GM23248 (cell line): Measurements from ENCODE around the gene KIF22. TPM values are rescaled to one million over a fixed set of nuclear protein-coding genes. Genes with fewer than 3 reads are reported as not detected.
A peak's percentile ranks its signal among the peaks of the same experiment; 100 is the strongest.
"Not testable (repeated sequence)": the region's sequence is repeated elsewhere in the genome, so short reads cannot be mapped to it uniquely, and the experiment has no call there.

Experiments used
- DNase-seq: peaks from one replicate; pipeline ENCODE4 v3.0.0-alpha.2; 2015
- H2AFZ ChIP-seq: fragments of 200-600 bp; sonication (generic); 2 replicates; pipeline ENCODE4 v1.6.1; 2016; ENCODE audit warnings: antibody characterized with exemption
- H3F3A ChIP-seq: fragments of 200-600 bp; sonication (generic); 2 replicates; pipeline ENCODE4 v1.6.1; 2016; ENCODE audit warnings: mild to moderate bottlenecking, antibody characterized with exemption, mixed run types; ENCODE audit not compliant: insufficient read depth
- H3K27ac ChIP-seq: fragments of 200-600 bp; sonication (generic); 2 replicates; pipeline ENCODE4 v1.5.1; 2016; ENCODE audit warnings: mild to moderate bottlenecking
- H3K27me3 ChIP-seq: fragments of 200-600 bp; sonication (generic); replicated peaks from 2 replicates; pipeline ENCODE4 v1.6.1; 2016; ENCODE audit warnings: mild to moderate bottlenecking; ENCODE audit not compliant: insufficient read depth
- H3K36me3 ChIP-seq: fragments of 200-600 bp; sonication (generic); 2 replicates; pipeline ENCODE4 v1.6.1; 2016; ENCODE audit warnings: low read depth, mild to moderate bottlenecking
- H3K4me1 ChIP-seq: fragments of 200-600 bp; sonication (generic); 2 replicates; pipeline ENCODE4 v1.6.1; 2016; ENCODE audit warnings: mild to moderate bottlenecking; ENCODE audit not compliant: insufficient read depth
- H3K4me2 ChIP-seq: fragments of 200-600 bp; sonication (generic); one replicate; pipeline ENCODE4 v1.6.1; 2016; ENCODE audit warnings: mild to moderate bottlenecking; ENCODE audit not compliant: unreplicated experiment
- H3K4me3 ChIP-seq: fragments of 200-600 bp; sonication (generic); 2 replicates; pipeline ENCODE4 v1.5.1; 2016; ENCODE audit warnings: mild to moderate bottlenecking
- H3K79me2 ChIP-seq: fragments of 200-600 bp; sonication (generic); 2 replicates; pipeline ENCODE4 v1.6.1; 2016; ENCODE audit warnings: mild to moderate bottlenecking; ENCODE audit not compliant: insufficient read depth
- H3K9ac ChIP-seq: fragments of 200-600 bp; sonication (generic); 2 replicates; pipeline ENCODE4 v1.6.1; 2016; ENCODE audit warnings: mild to moderate bottlenecking
- H3K9me2 ChIP-seq: fragments of 200-600 bp; sonication (generic); 2 replicates; pipeline ENCODE4 v1.6.1; 2016; ENCODE audit warnings: mixed run types, mild to moderate bottlenecking, moderate library complexity; ENCODE audit not compliant: insufficient read depth
- H3K9me3 ChIP-seq: fragments of 200-600 bp; sonication (generic); one replicate; pipeline ENCODE4 v1.6.1; 2017; ENCODE audit warnings: low read depth
- H4K20me1 ChIP-seq: fragments of 200-600 bp; sonication (generic); 2 replicates; pipeline ENCODE4 v1.6.0; 2016; ENCODE audit not compliant: insufficient read depth
- EZH2 ChIP-seq: fragments of 200-600 bp; sonication (generic); IDR thresholded peaks from 2 replicates; pipeline ENCODE4 v1.6.1; 2018; ENCODE audit warnings: antibody characterized with exemption, mild to moderate bottlenecking; ENCODE audit not compliant: insufficient read depth, poor library complexity, severe bottlenecking
- EZH2phosphoT487 ChIP-seq: fragments of 200-600 bp; sonication (generic); IDR thresholded peaks from 2 replicates; pipeline ENCODE4 v1.6.1; 2018; ENCODE audit warnings: antibody characterized with exemption, moderate library complexity, mild to moderate bottlenecking, low read depth; ENCODE audit not compliant: insufficient read depth
- WGBS, 2 experiments: methylation state at CpG; one replicate each; pipeline ENCODE4 v1.1.6; 2015 to 2017; ENCODE audit warnings: low lambda C conversion rate in 2 of 2, low coverage in 1 of 2; ENCODE audit errors: missing lambda C conversion rate in 2 of 2; 5-methylcytosine and 5-hydroxymethylcytosine counted together
- in situ Hi-C: fragments of 300-500 bp; cut with MboI; formaldehyde crosslinking; loops from 2 replicates; pipeline ENCODE4 v1.15.0; 2020
- polyA plus RNA-seq: library from polyadenylated mRNA; unstranded; fragments of >200 nt; fragmentation: Nextera tagmentation; extraction: Ambion mirVana; gene quantifications from 2 replicates; pipeline ENCODE4 v1.2.1, GENCODE V29; 2016
- total RNA-seq: library from RNA; depleted of rRNA; stranded (reverse); fragments of >200 nt; shearing (Covaris generic); gene quantifications from 2 replicates; pipeline ENCODE4 v1.2.3, GENCODE V29; 2014

The KIF22 gene
- total and polyA plus RNA-seq, 2 experiments from 2014 or later = 28.7 to 39.5 TPM

GRCh38 chr16:29775742-29776408 lies 14.7 kb upstream of the KIF22 start:
- Histone ChIP-seq H4K20me1 (no peaks in the 10 kb centered on the region), H3K4me3 (no peak overlapping the region), H3K4me1 (no peaks in the 10 kb centered on the region), H3K27me3 (peaks cover 6% of the 10 kb centered on the region; the same call in 1 of the 2 replicates), H3K36me3 (no peaks in the 10 kb centered on the region), H3K9ac (no peak overlapping the region), H2AFZ (no peak overlapping the region), H3K9me2 (no peaks in the 10 kb centered on the region), H3K27ac (no peak overlapping the region), H3K9me3 (no peaks in the 10 kb centered on the region), H3F3A (no peaks in the 10 kb centered on the region), H3K79me2 (no peaks in the 10 kb centered on the region), H3K4me2 (no peak overlapping the region)
- WGBS, 2 experiments = 59 to 64% methylated on average over 4 of the region's 4 CpGs
- TF ChIP-seq EZH2phosphoT487 (no peak), EZH2 (no peak)
- in situ Hi-C loops = no loop called here
- peak; percentile 43 for DNase-seq

GRCh38 chr16:29777576-29778350 lies 12.8 kb upstream of the KIF22 start, which contains the start of gene ZG16:
Gene ZG16, plus strand, starts transcription at chr16:29778256. Its CDS starts 1,011 bp downstream, at chr16:29779267.
- Histone ChIP-seq H3K36me3 (no peaks in the 10 kb centered on the region), H3K9ac (no peak within 1 kb of the TSS), H3K9me3 (no peaks in the 10 kb centered on the region), H4K20me1 (no peaks in the 10 kb centered on the region), H3F3A (no peaks in the 10 kb centered on the region), H3K9me2 (no peaks in the 10 kb centered on the region), H3K4me3 (no peak within 1 kb of the TSS), H2AFZ (no peak within 1 kb of the TSS), H3K27me3 (peaks cover 6% of the 10 kb centered on the region; the same call in 1 of the 2 replicates), H3K4me2 (no peak within 1 kb of the TSS), H3K4me1 (no peaks in the 10 kb centered on the region), H3K79me2 (no peaks in the 10 kb centered on the region), H3K27ac (no peak within 1 kb of the TSS)
- WGBS, 2 experiments = 48 to 63% methylated on average over 9 to 10 of the region's 10 CpGs
- DNase-seq = no peak
- TF ChIP-seq EZH2 (no peak), EZH2phosphoT487 (no peak)
- in situ Hi-C loops = no loop called here

GRCh38 chr16:29779474-29779873 lies 11.1 kb upstream of the KIF22 start:
- Histone ChIP-seq H2AFZ (no peak overlapping the region), H3K36me3 (no peaks in the 10 kb centered on the region), H3K4me3 (no peak overlapping the region), H4K20me1 (no peaks in the 10 kb centered on the region), H3K9me3 (no peaks in the 10 kb centered on the region), H3K4me1 (no peaks in the 10 kb centered on the region), H3K4me2 (no peak overlapping the region), H3K27ac (no peak overlapping the region), H3K9ac (no peak overlapping the region), H3K79me2 (no peaks in the 10 kb centered on the region), H3K9me2 (no peaks in the 10 kb centered on the region), H3F3A (no peaks in the 10 kb centered on the region), H3K27me3 (peaks cover 6% of the 10 kb centered on the region; the same call in 1 of the 2 replicates)
- 41 to 54% methylated on average over 10 of the region's 10 CpGs for WGBS, 2 experiments
- in situ Hi-C loops = no loop called here
- DNase-seq = no peak
- no peak for TF ChIP-seq EZH2phosphoT487
- TF ChIP-seq EZH2 = no peak

GRCh38 chr16:29783094-29783953 lies 7.2 kb upstream of the KIF22 start:
- not testable (repeated sequence) for DNase-seq, H3K27ac ChIP-seq

More at GRCh38 chr16:29783094-29783953, 7.2 kb upstream of the KIF22 start:
- H3K4me3 ChIP-seq, H3F3A ChIP-seq, H3K79me2 ChIP-seq, H3K9me2 ChIP-seq, H3K36me3 ChIP-seq, H3K4me1 ChIP-seq, H3K4me2 ChIP-seq, H4K20me1 ChIP-seq, H2AFZ ChIP-seq, H3K27me3 ChIP-seq, in situ Hi-C loops, H3K9ac ChIP-seq, H3K9me3 ChIP-seq: not testable (repeated sequence)
- WGBS, 2 experiments = 72 to 75% methylated on average over 13 of the region's 13 CpGs
